Rectal smooth muscle tissue (tissue), 1 donor: ENCODE measurements around the gene HLA-DMA.

Experiments
- H3K27ac ChIP-seq: one replicate; pipeline ENCODE4 v1.7.0; 2013; ENCODE audit warnings: low read depth, low read length, inconsistent platforms
- H3K27me3 ChIP-seq: one replicate; pipeline ENCODE4 v1.7.0; 2013; ENCODE audit warnings: low read length; ENCODE audit not compliant: control insufficient read depth, insufficient read depth
- H3K36me3 ChIP-seq: one replicate; pipeline ENCODE4 v1.7.0; 2013; ENCODE audit warnings: low read length; ENCODE audit not compliant: control insufficient read depth, insufficient read depth
- H3K4me1 ChIP-seq: one replicate; pipeline ENCODE4 v1.7.0; 2013; ENCODE audit warnings: low read length; ENCODE audit not compliant: control insufficient read depth, insufficient read depth
- H3K4me3 ChIP-seq: one replicate; pipeline ENCODE4 v1.7.0; 2013; ENCODE audit warnings: low read length
- H3K9ac ChIP-seq: one replicate; pipeline ENCODE4 v1.7.0; 2013; ENCODE audit warnings: low read length

HLA-DMA gene

GRCh38 chr6:32932132-32932868 lies 20.6 kb downstream of the HLA-DMA start:
- no peaks in the 10 kb centered on the region for H3K36me3 ChIP-seq
- no peaks in the 10 kb centered on the region for H3K4me1 ChIP-seq
- no peak overlapping the region for H3K27ac ChIP-seq
- no peak overlapping the region for H3K9ac ChIP-seq
- H3K4me3 ChIP-seq = no peak overlapping the region
- H3K27me3 ChIP-seq = no peaks in the 10 kb centered on the region

DNA sequence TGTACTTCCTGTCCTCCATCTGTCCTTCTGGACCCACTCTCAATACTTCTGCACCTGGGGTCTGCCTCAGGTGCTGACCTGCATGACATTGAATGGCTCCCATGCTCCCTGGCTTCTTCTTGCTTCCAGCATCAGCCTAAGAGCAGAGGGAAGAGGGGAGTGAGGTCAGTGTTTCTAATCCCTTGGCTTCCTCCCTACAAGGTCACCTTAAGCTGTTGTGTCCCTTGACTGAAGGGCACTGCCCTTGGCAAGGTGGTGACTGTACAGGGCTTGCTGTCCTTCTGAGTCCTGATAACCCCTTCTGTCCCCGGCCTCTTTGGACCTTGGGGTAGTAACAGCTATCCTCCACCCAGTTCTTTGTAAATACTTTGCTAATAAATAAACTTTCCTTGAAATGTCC lies 21.7 kb downstream of the HLA-DMA start:
- Histone ChIP-seq H3K36me3 (no peaks in the 10 kb centered on the region), H3K4me3 (no peak overlapping the region), H3K27me3 (no peaks in the 10 kb centered on the region), H3K27ac (no peak overlapping the region), H3K9ac (no peak overlapping the region), H3K4me1 (no peaks in the 10 kb centered on the region)

DNA sequence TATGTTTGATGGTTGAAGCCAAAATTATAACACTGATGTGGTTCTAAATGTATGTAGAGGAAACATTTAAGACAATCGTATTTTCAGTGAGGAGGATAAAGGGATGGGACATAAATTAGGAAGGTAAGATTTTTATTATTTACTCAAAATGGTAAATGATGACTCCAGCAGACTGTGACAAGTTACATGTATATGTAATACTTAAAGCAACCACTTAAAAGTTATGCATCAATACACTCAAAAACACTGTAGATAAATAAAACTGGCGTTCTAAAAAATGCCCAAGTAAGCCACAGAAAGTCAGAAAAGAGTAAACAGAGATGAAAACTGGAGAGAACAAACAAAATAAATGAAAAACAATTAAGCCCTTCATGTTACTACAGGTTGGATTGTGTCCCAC lies 30.8 kb downstream of the HLA-DMA start:
- H3K4me1 ChIP-seq = no peaks in the 10 kb centered on the region
- no peaks in the 10 kb centered on the region for H3K36me3 ChIP-seq
- no peaks in the 10 kb centered on the region for H3K27me3 ChIP-seq
- H3K4me3 ChIP-seq = no peak overlapping the region
- H3K27ac ChIP-seq = no peak overlapping the region
- no peak overlapping the region for H3K9ac ChIP-seq

DNA sequence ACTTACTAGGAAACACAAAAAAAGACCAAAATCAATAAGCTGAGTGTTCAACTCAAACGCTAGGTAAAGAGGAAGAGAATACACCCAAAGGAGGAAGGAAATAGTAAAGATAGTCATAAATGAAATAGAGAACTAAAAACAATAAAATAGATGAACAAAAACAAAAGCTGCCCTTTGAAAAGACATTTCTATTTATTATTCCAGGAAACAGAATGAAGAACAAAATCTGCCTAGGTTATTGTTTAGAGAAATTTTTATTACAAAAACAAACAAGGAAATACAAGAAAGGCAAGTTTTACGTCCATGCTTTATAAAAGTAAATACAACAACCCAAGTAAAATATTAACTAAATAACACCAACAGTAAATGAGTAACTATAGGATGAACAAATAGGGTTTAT lies 32.2 kb downstream of the HLA-DMA start:
- no peaks in the 10 kb centered on the region for H3K27me3 ChIP-seq

GRCh38 chr6:32912951-32913350 lies 39.9 kb downstream of the HLA-DMA start:
- no peaks in the 10 kb centered on the region for H3K4me1 ChIP-seq
- H3K9ac ChIP-seq = no peak overlapping the region
- no peak overlapping the region for H3K4me3 ChIP-seq
- H3K27me3 ChIP-seq = no peaks in the 10 kb centered on the region
- no peaks in the 10 kb centered on the region for H3K36me3 ChIP-seq
- H3K27ac ChIP-seq = no peak overlapping the region

More for the DNA sequence above, 32.2 kb downstream of the HLA-DMA start:
- Histone ChIP-seq H3K9ac (no peak overlapping the region), H3K27ac (no peak overlapping the region), H3K4me3 (no peak overlapping the region), H3K4me1 (no peaks in the 10 kb centered on the region), H3K36me3 (no peaks in the 10 kb centered on the region)

DNA sequence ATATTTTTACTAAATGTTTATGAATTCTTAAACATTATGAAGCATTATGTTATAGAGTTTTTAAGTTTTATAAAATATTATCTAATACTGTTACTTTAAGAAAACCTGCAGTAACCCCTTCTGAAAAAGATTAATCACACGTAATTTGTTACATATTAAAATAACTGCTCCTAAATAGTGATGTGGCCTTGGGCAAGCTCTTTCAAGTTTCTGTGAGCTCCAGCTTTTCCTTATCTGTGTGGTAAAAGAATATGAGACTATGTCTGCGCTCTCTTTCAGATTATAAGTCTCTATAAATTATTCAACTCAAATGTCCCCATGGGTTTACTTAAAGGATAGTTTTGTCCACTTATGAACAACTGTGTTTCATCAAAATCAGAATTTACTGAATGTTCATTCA lies 44.0 kb downstream of the HLA-DMA start:
- no peak overlapping the region for H3K4me3 ChIP-seq
- no peak overlapping the region for H3K9ac ChIP-seq
- no peaks in the 10 kb centered on the region for H3K4me1 ChIP-seq
- H3K27ac ChIP-seq = no peak overlapping the region
- no peaks in the 10 kb centered on the region for H3K36me3 ChIP-seq
- no peaks in the 10 kb centered on the region for H3K27me3 ChIP-seq

- Histone ChIP-seq H3K4me1 (no peaks in the 10 kb centered on the region), H3K4me3 (no peak overlapping the region), H3K27me3 (no peaks in the 10 kb centered on the region), H3K27ac (no peak overlapping the region), H3K9ac (no peak overlapping the region), H3K36me3 (no peaks in the 10 kb centered on the region)
Measured at GRCh38 chr6:32906539-32906938, 46.4 kb downstream of the HLA-DMA start.

- Histone ChIP-seq H3K27me3 (no peaks in the 10 kb centered on the region), H3K9ac (no peak overlapping the region), H3K4me3 (no peak overlapping the region), H3K27ac (no peak overlapping the region), H3K4me1 (no peaks in the 10 kb centered on the region), H3K36me3 (no peaks in the 10 kb centered on the region)
Measured at GRCh38 chr6:32905078-32905477, 47.8 kb downstream of the HLA-DMA start.

DNA sequence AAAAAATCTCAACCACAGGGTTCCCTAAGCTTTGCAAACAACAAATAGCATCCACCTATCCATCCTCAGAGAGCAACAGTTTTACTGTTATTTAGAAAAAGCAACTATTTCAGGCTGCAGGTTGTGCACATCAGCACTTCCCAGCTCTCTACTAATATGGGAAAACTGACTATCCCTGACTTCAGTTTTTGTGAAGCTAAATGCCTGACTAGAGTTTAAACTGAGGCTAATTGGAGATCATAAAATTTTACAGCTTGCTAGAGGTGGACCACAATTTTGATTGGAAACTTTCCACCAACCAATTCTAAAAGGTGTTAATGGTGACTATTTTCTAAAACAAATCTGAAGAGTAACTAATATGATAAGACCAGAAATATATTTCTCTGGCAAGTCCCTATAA lies 48.9 kb downstream of the HLA-DMA start:
- Histone ChIP-seq H3K4me1 (no peaks in the 10 kb centered on the region), H3K36me3 (no peaks in the 10 kb centered on the region)

More for the DNA sequence above, 48.9 kb downstream of the HLA-DMA start:
- Histone ChIP-seq H3K4me3 (no peak overlapping the region), H3K27me3 (no peaks in the 10 kb centered on the region), H3K9ac (no peak overlapping the region), H3K27ac (no peak overlapping the region)
